H1 (cell line): ENCODE measurements around the gene GLIPR2.

Experiments used
- ATF3 ChIP-seq: IDR thresholded peaks from 2 replicates; pipeline ENCODE4 v1.6.1; 2011; ENCODE audit warnings: low read depth, mild to moderate bottlenecking, low read length; ENCODE audit not compliant: insufficient read depth
- CBX5 ChIP-seq: fragments of 300-800, 300-1000 bp; sonication (generic); IDR thresholded peaks from 2 replicates; pipeline ENCODE4 v1.7.1; 2016; ENCODE audit warnings: antibody characterized with exemption, low read length, low read depth
- JUN ChIP-seq: IDR thresholded peaks from 2 replicates; pipeline ENCODE4 v1.6.1; 2011; ENCODE audit warnings: low read depth, mild to moderate bottlenecking, improper control_type of control experiment, low read length
- RFX5 ChIP-seq: IDR thresholded peaks from 2 replicates; pipeline ENCODE4 v1.6.1; 2011; ENCODE audit warnings: low read depth, low read length, improper control_type of control experiment, borderline replicate concordance
- SIN3A ChIP-seq, 2 experiments: IDR thresholded peaks in 1 of 2; conservative IDR thresholded peaks in 1 of 2; 2 replicates each; pipeline ENCODE4 v1.6.1; 2011 to 2012; ENCODE audit warnings: low read length in 2 of 2, improper control_type of control experiment in 1 of 2, low read depth in 1 of 2, mild to moderate bottlenecking in 1 of 2
- TBP ChIP-seq: IDR thresholded peaks from 2 replicates; pipeline ENCODE4 v1.6.1; 2011; ENCODE audit warnings: low read depth, low read length, improper control_type of control experiment
- ZNF274 ChIP-seq: IDR thresholded peaks from 2 replicates; pipeline ENCODE4 v1.7.0; 2012; ENCODE audit warnings: low read length, borderline replicate concordance; ENCODE audit errors: extremely low read depth
- TF ChIP-seq, protein P1 (sequence below), 3 experiments: IDR thresholded peaks; 1 replicate in 2 of 3; 2 replicates in 1 of 3; pipeline versions ENCODE4 v1.5.1 to v1.6.1; 2011; ENCODE audit warnings: low read length in 3 of 3, mild to moderate bottlenecking in 3 of 3, inconsistent platforms in 2 of 3, low read depth in 1 of 3, moderate library complexity in 1 of 3; ENCODE audit not compliant: insufficient read depth in 1 of 3; ENCODE audit errors: control extremely low read depth in 1 of 3
- TF ChIP-seq, protein P2 (sequence below): IDR thresholded peaks from 2 replicates; pipeline ENCODE4 v1.6.1; 2011; ENCODE audit warnings: low read length, improper control_type of control experiment

DNA sequence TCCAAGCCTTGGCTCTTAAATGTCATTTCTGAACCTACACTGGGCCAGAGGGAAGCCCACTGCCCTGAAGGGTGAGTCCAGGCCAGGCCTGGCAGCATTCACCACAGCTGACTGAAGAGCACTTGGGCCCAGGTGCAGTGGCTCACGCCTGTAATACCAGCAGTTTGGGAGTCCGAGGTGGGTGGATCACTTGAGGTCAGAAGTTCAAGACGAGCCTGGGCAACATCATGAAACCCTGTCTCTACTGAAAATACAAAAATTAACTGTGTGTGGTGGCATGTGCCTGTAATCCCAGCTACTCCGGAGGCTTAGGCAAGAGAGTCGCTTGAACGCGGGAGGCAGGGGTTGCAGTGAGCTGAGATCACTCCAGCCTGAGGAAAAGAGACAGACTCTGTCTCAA lies 37.7 kb downstream of the GLIPR2 start:
- TF ChIP-seq, protein P1, sequence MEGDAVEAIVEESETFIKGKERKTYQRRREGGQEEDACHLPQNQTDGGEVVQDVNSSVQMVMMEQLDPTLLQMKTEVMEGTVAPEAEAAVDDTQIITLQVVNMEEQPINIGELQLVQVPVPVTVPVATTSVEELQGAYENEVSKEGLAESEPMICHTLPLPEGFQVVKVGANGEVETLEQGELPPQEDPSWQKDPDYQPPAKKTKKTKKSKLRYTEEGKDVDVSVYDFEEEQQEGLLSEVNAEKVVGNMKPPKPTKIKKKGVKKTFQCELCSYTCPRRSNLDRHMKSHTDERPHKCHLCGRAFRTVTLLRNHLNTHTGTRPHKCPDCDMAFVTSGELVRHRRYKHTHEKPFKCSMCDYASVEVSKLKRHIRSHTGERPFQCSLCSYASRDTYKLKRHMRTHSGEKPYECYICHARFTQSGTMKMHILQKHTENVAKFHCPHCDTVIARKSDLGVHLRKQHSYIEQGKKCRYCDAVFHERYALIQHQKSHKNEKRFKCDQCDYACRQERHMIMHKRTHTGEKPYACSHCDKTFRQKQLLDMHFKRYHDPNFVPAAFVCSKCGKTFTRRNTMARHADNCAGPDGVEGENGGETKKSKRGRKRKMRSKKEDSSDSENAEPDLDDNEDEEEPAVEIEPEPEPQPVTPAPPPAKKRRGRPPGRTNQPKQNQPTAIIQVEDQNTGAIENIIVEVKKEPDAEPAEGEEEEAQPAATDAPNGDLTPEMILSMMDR (IDR thresholded peaks at IDR 0.05; ENCODE audit: control extremely low read depth in 1 of 3, insufficient read depth in 1 of 3, low read depth in 1 of 3, low read length in 3 of 3), result no peak
- no peak for TF ChIP-seq CBX5
- TF ChIP-seq TBP, result no peak
- TF ChIP-seq JUN, result no peak
- no peak for TF ChIP-seq SIN3A (conservative IDR thresholded peaks at IDR 0.05 in 1 of 2, IDR thresholded peaks at IDR 0.05 in 1 of 2; ENCODE audit: low read depth in 1 of 2, low read length in 2 of 2)
- TF ChIP-seq, protein P2, sequence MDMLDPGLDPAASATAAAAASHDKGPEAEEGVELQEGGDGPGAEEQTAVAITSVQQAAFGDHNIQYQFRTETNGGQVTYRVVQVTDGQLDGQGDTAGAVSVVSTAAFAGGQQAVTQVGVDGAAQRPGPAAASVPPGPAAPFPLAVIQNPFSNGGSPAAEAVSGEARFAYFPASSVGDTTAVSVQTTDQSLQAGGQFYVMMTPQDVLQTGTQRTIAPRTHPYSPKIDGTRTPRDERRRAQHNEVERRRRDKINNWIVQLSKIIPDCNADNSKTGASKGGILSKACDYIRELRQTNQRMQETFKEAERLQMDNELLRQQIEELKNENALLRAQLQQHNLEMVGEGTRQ, result no peak
- TF ChIP-seq ZNF274, result no peak
- no peak for TF ChIP-seq ATF3
- TF ChIP-seq RFX5, result no peak
